ENCODE measurements around the gene VAV1.

- TF ChIP-seq CTCF (IDR thresholded peaks at IDR 0.05; ENCODE audit: low read length): no peak
- TF ChIP-seq EZH2 (IDR thresholded peaks at IDR 0.05; ENCODE audit: borderline replicate concordance, low read length): no peak
These were observed 29.4 kb upstream of the VAV1 start for GRCh38 chr19:6743066-6743465.
